ENCODE results near the gene NCBP3. TPM values are rescaled to one million over a fixed set of nuclear protein-coding genes. Genes with fewer than 3 reads are reported as not detected.

The NCBP3 gene
- total RNA-seq, 1 experiment from 2014 or later: 17.0 TPM

- H3K4me1 ChIP-seq (ENCODE audit: low read length): no peaks in the 10 kb centered on the region
- no peak for DNase-seq
- H4K20me1 ChIP-seq (ENCODE audit: insufficient read depth, low read depth, low read length): no peaks in the 10 kb centered on the region
- H3K27me3 ChIP-seq (ENCODE audit: low read length): no peaks in the 10 kb centered on the region
- no peak overlapping the region for H2AFZ ChIP-seq (ENCODE audit: low read length)
- H3K9me2 ChIP-seq (replicated peaks; ENCODE audit: insufficient read depth, low read length): no peaks in the 10 kb centered on the region
- no peaks in the 10 kb centered on the region for H3K36me3 ChIP-seq (ENCODE audit: insufficient read depth, low read length)
- no peak overlapping the region for H3K4me2 ChIP-seq (ENCODE audit: low read depth, low read length, poor library complexity, severe bottlenecking)
- no peak overlapping the region for H3K4me3 ChIP-seq (ENCODE audit: low read length)
- H3K27ac ChIP-seq (ENCODE audit: low read length): no peak overlapping the region
- H3K9me3 ChIP-seq (ENCODE audit: low read length): no peaks in the 10 kb centered on the region
- no peak overlapping the region for H3K9ac ChIP-seq (ENCODE audit: low read length)
- no peaks in the 10 kb centered on the region for H3K79me2 ChIP-seq (ENCODE audit: low read length)
These were observed 68.5 kb downstream of the NCBP3 start for GRCh38 chr17:3777366-3778120.

DNA sequence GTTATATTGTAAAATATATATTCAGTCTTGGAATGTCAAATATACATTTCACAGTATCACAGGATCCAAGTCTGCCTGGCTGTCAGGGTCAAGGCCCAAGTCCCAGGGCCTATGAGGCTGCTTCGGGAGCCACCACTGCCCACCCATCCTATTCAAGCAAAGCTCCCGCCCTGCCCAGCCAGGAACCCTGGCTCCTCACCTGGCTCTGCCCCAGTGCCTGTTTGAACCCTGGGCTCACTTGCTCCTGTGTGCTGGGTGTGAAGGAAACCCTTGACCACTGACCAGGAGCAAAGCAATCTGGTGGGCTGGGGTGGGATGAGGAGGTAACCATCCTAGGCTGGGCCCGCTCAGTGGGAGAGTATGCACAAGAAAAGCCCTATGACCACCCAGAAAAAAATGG lies 72.1 kb downstream of the NCBP3 start:
- H3K9me3 ChIP-seq (ENCODE audit: low read length): no peaks in the 10 kb centered on the region
- H3K79me2 ChIP-seq (ENCODE audit: low read length): no peaks in the 10 kb centered on the region
- H4K20me1 ChIP-seq (ENCODE audit: insufficient read depth, low read depth, low read length): no peaks in the 10 kb centered on the region
- no peak overlapping the region for H3K4me2 ChIP-seq (ENCODE audit: low read depth, low read length, poor library complexity, severe bottlenecking)
- H3K9me2 ChIP-seq (replicated peaks; ENCODE audit: insufficient read depth, low read length): no peaks in the 10 kb centered on the region
- H3K4me1 ChIP-seq (ENCODE audit: low read length): no peaks in the 10 kb centered on the region
- no peak overlapping the region for H3K27ac ChIP-seq (ENCODE audit: low read length)
- H3K9ac ChIP-seq (ENCODE audit: low read length): no peak overlapping the region
- H3K27me3 ChIP-seq (ENCODE audit: low read length): no peaks in the 10 kb centered on the region
- no peak overlapping the region for H2AFZ ChIP-seq (ENCODE audit: low read length)
- no peak overlapping the region for H3K4me3 ChIP-seq (ENCODE audit: low read length)
- DNase-seq: no peak
- no peaks in the 10 kb centered on the region for H3K36me3 ChIP-seq (ENCODE audit: insufficient read depth, low read length)

GRCh38 chr17:3773511-3773910 lies 72.5 kb downstream of the NCBP3 start:
- Histone ChIP-seq H3K9ac (ENCODE audit: low read length) (no peak overlapping the region), H3K9me3 (ENCODE audit: low read length) (no peaks in the 10 kb centered on the region), H2AFZ (ENCODE audit: low read length) (no peak overlapping the region), H3K9me2 (replicated peaks; ENCODE audit: insufficient read depth, low read length) (no peaks in the 10 kb centered on the region), H3K27ac (ENCODE audit: low read length) (no peak overlapping the region), H4K20me1 (ENCODE audit: insufficient read depth, low read depth, low read length) (no peaks in the 10 kb centered on the region), H3K36me3 (ENCODE audit: insufficient read depth, low read length) (no peaks in the 10 kb centered on the region), H3K27me3 (ENCODE audit: low read length) (no peaks in the 10 kb centered on the region), H3K4me1 (ENCODE audit: low read length) (no peaks in the 10 kb centered on the region), H3K4me3 (ENCODE audit: low read length) (no peak overlapping the region), H3K4me2 (ENCODE audit: low read depth, low read length, poor library complexity, severe bottlenecking) (no peak overlapping the region), H3K79me2 (ENCODE audit: low read length) (no peaks in the 10 kb centered on the region)
- no peak for DNase-seq

DNA sequence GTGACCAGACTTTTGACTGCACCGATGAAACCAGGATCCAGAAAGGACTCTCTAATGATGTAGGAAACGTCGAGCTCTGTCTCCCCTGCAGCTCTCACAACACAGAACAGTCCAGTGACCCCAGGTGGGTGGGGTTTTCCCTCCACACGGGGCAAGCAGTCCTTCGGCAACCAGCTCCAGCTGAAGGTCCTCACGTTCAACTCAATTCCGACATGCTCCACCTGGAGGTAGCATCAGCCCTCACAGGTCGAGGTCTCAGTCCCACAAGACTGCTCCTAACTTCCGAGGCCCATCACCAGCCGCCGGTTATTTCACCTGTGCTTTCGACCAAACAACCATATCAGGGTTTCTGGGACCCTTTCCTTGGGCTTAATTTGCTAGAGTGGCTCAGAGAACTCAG lies 73.3 kb downstream of the NCBP3 start:
- no peak overlapping the region for H3K9ac ChIP-seq (ENCODE audit: low read length)
- no peak for DNase-seq
- H3K4me2 ChIP-seq (ENCODE audit: low read depth, low read length, poor library complexity, severe bottlenecking): no peak overlapping the region

DNA sequence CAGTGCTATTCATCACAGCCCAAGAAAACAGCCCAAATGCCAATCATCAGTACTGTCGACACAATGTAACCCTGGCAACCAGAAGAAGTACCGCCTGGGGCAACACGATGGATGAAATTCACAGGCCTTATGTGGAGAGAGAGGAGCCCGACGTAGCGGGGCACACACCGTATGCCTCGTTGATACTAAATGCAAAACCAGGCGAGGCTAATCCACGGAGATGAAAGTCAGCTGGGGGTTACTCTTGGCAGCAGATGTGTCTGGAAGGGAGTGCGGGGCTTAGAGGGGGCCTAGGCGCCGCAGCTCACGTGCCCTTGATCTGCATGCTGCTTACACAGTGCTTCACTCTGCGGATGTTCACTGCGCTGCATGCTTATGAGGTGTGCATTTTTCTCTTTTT lies 74.9 kb downstream of the NCBP3 start:
- H3K9me2 ChIP-seq (replicated peaks; ENCODE audit: insufficient read depth, low read length): no peaks in the 10 kb centered on the region
- H4K20me1 ChIP-seq (ENCODE audit: insufficient read depth, low read depth, low read length): no peaks in the 10 kb centered on the region
- H2AFZ ChIP-seq (ENCODE audit: low read length): no peak overlapping the region
- no peak overlapping the region for H3K4me3 ChIP-seq (ENCODE audit: low read length)
- no peaks in the 10 kb centered on the region for H3K36me3 ChIP-seq (ENCODE audit: insufficient read depth, low read length)
- no peak for DNase-seq
- no peaks in the 10 kb centered on the region for H3K4me1 ChIP-seq (ENCODE audit: low read length)
- H3K9ac ChIP-seq (ENCODE audit: low read length): no peak overlapping the region
- H3K79me2 ChIP-seq (ENCODE audit: low read length): no peaks in the 10 kb centered on the region
- H3K9me3 ChIP-seq (ENCODE audit: low read length): no peaks in the 10 kb centered on the region
- no peak overlapping the region for H3K4me2 ChIP-seq (ENCODE audit: low read depth, low read length, poor library complexity, severe bottlenecking)
- H3K27me3 ChIP-seq (ENCODE audit: low read length): no peaks in the 10 kb centered on the region
- H3K27ac ChIP-seq (ENCODE audit: low read length): no peak overlapping the region

More for the DNA sequence above, 73.3 kb downstream of the NCBP3 start:
- H3K27ac ChIP-seq (ENCODE audit: low read length): no peak overlapping the region
- H3K27me3 ChIP-seq (ENCODE audit: low read length): no peaks in the 10 kb centered on the region
- H3K36me3 ChIP-seq (ENCODE audit: insufficient read depth, low read length): no peaks in the 10 kb centered on the region
- H3K4me1 ChIP-seq (ENCODE audit: low read length): no peaks in the 10 kb centered on the region
- H2AFZ ChIP-seq (ENCODE audit: low read length): no peak overlapping the region
- no peaks in the 10 kb centered on the region for H3K79me2 ChIP-seq (ENCODE audit: low read length)
- H3K9me2 ChIP-seq (replicated peaks; ENCODE audit: insufficient read depth, low read length): no peaks in the 10 kb centered on the region
- H3K9me3 ChIP-seq (ENCODE audit: low read length): no peaks in the 10 kb centered on the region
- H3K4me3 ChIP-seq (ENCODE audit: low read length): no peak overlapping the region
- H4K20me1 ChIP-seq (ENCODE audit: insufficient read depth, low read depth, low read length): no peaks in the 10 kb centered on the region

GRCh38 chr17:3770466-3770865 lies 75.6 kb downstream of the NCBP3 start:
- no peak for DNase-seq
- no peaks in the 10 kb centered on the region for H3K36me3 ChIP-seq (ENCODE audit: insufficient read depth, low read length)
- H3K9me3 ChIP-seq (ENCODE audit: low read length): no peaks in the 10 kb centered on the region
- no peak overlapping the region for H3K9ac ChIP-seq (ENCODE audit: low read length)
- no peak overlapping the region for H3K4me3 ChIP-seq (ENCODE audit: low read length)
- H3K9me2 ChIP-seq (replicated peaks; ENCODE audit: insufficient read depth, low read length): no peaks in the 10 kb centered on the region
- H3K27ac ChIP-seq (ENCODE audit: low read length): no peak overlapping the region
- no peaks in the 10 kb centered on the region for H3K4me1 ChIP-seq (ENCODE audit: low read length)
- no peaks in the 10 kb centered on the region for H3K27me3 ChIP-seq (ENCODE audit: low read length)
- H2AFZ ChIP-seq (ENCODE audit: low read length): no peak overlapping the region
- no peaks in the 10 kb centered on the region for H4K20me1 ChIP-seq (ENCODE audit: insufficient read depth, low read depth, low read length)
- H3K4me2 ChIP-seq (ENCODE audit: low read depth, low read length, poor library complexity, severe bottlenecking): no peak overlapping the region
- H3K79me2 ChIP-seq (ENCODE audit: low read length): no peaks in the 10 kb centered on the region

DNA sequence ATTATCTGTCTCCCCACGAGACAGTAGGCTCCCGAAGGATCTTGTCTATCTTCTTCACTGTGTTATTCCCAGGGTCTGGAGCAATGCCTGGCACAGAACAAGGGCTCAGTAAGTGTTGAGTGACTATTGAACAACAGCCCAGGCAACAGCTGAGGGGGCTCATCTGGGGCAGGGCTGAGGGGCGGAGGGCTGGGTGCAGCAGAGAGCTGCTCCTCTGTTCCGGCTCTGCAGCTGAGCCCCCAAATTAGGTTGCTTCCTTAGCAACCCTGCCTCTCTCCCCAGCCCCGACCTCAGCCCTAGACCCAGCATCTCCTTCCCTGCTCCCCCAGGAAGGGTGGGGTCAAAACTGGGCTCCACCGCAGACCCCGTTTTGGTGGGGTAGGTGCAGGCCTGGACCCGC lies 77.3 kb downstream of the NCBP3 start:
- Histone ChIP-seq H4K20me1 (ENCODE audit: insufficient read depth, low read depth, low read length) (no peaks in the 10 kb centered on the region), H3K36me3 (ENCODE audit: insufficient read depth, low read length) (no peaks in the 10 kb centered on the region), H3K79me2 (ENCODE audit: low read length) (no peaks in the 10 kb centered on the region), H3K27ac (ENCODE audit: low read length) (no peak overlapping the region), H3K4me1 (ENCODE audit: low read length) (no peaks in the 10 kb centered on the region), H2AFZ (ENCODE audit: low read length) (no peak overlapping the region), H3K9me3 (ENCODE audit: low read length) (no peaks in the 10 kb centered on the region), H3K4me3 (ENCODE audit: low read length) (no peak overlapping the region), H3K27me3 (ENCODE audit: low read length) (no peaks in the 10 kb centered on the region), H3K9me2 (replicated peaks; ENCODE audit: insufficient read depth, low read length) (no peaks in the 10 kb centered on the region), H3K4me2 (ENCODE audit: low read depth, low read length, poor library complexity, severe bottlenecking) (no peak overlapping the region), H3K9ac (ENCODE audit: low read length) (no peak overlapping the region)
- no peak for DNase-seq

GRCh38 chr17:3768341-3768740 lies 77.7 kb downstream of the NCBP3 start:
- H3K4me2 ChIP-seq (ENCODE audit: low read depth, low read length, poor library complexity, severe bottlenecking): no peak overlapping the region
- no peak overlapping the region for H3K4me3 ChIP-seq (ENCODE audit: low read length)
- H3K36me3 ChIP-seq (ENCODE audit: insufficient read depth, low read length): no peaks in the 10 kb centered on the region
- H3K9ac ChIP-seq (ENCODE audit: low read length): no peak overlapping the region
- H3K79me2 ChIP-seq (ENCODE audit: low read length): no peaks in the 10 kb centered on the region
- no peak overlapping the region for H3K27ac ChIP-seq (ENCODE audit: low read length)
- H2AFZ ChIP-seq (ENCODE audit: low read length): no peak overlapping the region
- no peak for DNase-seq
- no peaks in the 10 kb centered on the region for H3K9me2 ChIP-seq (replicated peaks; ENCODE audit: insufficient read depth, low read length)
- H4K20me1 ChIP-seq (ENCODE audit: insufficient read depth, low read depth, low read length): no peaks in the 10 kb centered on the region
- no peaks in the 10 kb centered on the region for H3K27me3 ChIP-seq (ENCODE audit: low read length)
- H3K9me3 ChIP-seq (ENCODE audit: low read length): no peaks in the 10 kb centered on the region
- H3K4me1 ChIP-seq (ENCODE audit: low read length): no peaks in the 10 kb centered on the region

Measured in Karpas-422 (cell line).